Testis (tissue), 2 donors: Measurements from ENCODE around the gene CCL13.

Source experiments
- CTCF ChIP-seq, 3 experiments: fragments of 450-650 bp in 2 of 3; fragments of 200-600 bp in 1 of 3; sonication (generic) in 1 of 3; IDR thresholded peaks; one replicate each; pipeline ENCODE4 v1.5.1; 2016 to 2019; ENCODE audit warnings: antibody characterized with exemption in 3 of 3, mild to moderate bottlenecking in 2 of 3, moderate library complexity in 1 of 3
- POLR2A ChIP-seq: fragments of 450-650 bp; IDR thresholded peaks from one replicate; pipeline ENCODE4 v1.6.1; 2017; ENCODE audit warnings: antibody characterized with exemption, mild to moderate bottlenecking, moderate library complexity

GRCh38 chr17:34368196-34368945 lies 12.1 kb downstream of the CCL13 start:
- TF ChIP-seq POLR2A (no peak), CTCF (IDR thresholded peaks at IDR 0.05) (no peak)
